Tongue (tissue), 2 donors: ENCODE data around the gene SLC30A2. TPM values are rescaled to one million over a fixed set of nuclear protein-coding genes. Genes with fewer than 3 reads are reported as not detected.

Source experiments
- DNase-seq: peaks from one replicate; pipeline ENCODE4 v3.0.0-alpha.2; 2015
- total RNA-seq: library from RNA; depleted of rRNA; stranded (reverse); fragments of >200 nt; gene quantifications from one replicate; pipeline ENCODE4 v1.2.3, GENCODE V29; 2014

Gene SLC30A2
- total RNA-seq, 1 donor from 2014 or later, result 1.2 TPM

- no peak for DNase-seq
Measured at GRCh38 chr1:26069941-26070295, 24.0 kb upstream of the SLC30A2 start.

GRCh38 chr1:26067432-26067911 lies 21.6 kb upstream of the SLC30A2 start, which contains the start of gene TRIM63:
Gene TRIM63, minus strand, starts transcription at chr1:26067630. Its CDS starts 136 bp downstream, at chr1:26067494.
- peak; percentile 87 for DNase-seq

GRCh38 chr1:26066857-26067256 lies 20.9 kb upstream of the SLC30A2 start:
- peak; percentile 56 for DNase-seq

GRCh38 chr1:26066160-26066559 lies 20.2 kb upstream of the SLC30A2 start:
- no peak for DNase-seq

GRCh38 chr1:26064553-26064952 lies 18.6 kb upstream of the SLC30A2 start:
- no peak for DNase-seq

GRCh38 chr1:26060832-26061574 lies 15.1 kb upstream of the SLC30A2 start:
- DNase-seq, result peak; percentile 38

- peak; percentile 73 for DNase-seq
Measured at GRCh38 chr1:26059906-26060305, 14.0 kb upstream of the SLC30A2 start.

GRCh38 chr1:26058052-26058595 lies 12.2 kb upstream of the SLC30A2 start:
- no peak for DNase-seq

- no peak for DNase-seq
Measured at GRCh38 chr1:26057189-26057588, 11.3 kb upstream of the SLC30A2 start.

- no peak for DNase-seq
Measured at GRCh38 chr1:26055041-26055440, 9.1 kb upstream of the SLC30A2 start.

- DNase-seq, result no peak
Measured at GRCh38 chr1:26053718-26054560, 8.0 kb upstream of the SLC30A2 start.

- no peak for DNase-seq
Measured at GRCh38 chr1:26050248-26050640, 4.3 kb upstream of the SLC30A2 start.

GRCh38 chr1:26049531-26050247 lies 3.8 kb upstream of the SLC30A2 start:
- no peak for DNase-seq

- DNase-seq, result no peak
Measured at GRCh38 chr1:26047278-26047874, 1.5 kb upstream of the SLC30A2 start.

GRCh38 chr1:26046246-26047095 lies 553 bp upstream of the SLC30A2 start:
- no peak for DNase-seq

GRCh38 chr1:26044971-26045721 lies 772 bp downstream of the SLC30A2 start:
- no peak for DNase-seq

GRCh38 chr1:26044414-26044813 lies 1.5 kb downstream of the SLC30A2 start:
- DNase-seq, result no peak

- no peak for DNase-seq
Measured at GRCh38 chr1:26043765-26044164, 2.2 kb downstream of the SLC30A2 start.

GRCh38 chr1:26041978-26042377 lies 3.9 kb downstream of the SLC30A2 start:
- no peak for DNase-seq

- DNase-seq, result no peak
Measured at GRCh38 chr1:26041401-26041800, 4.5 kb downstream of the SLC30A2 start.
